EH (cell line): ENCODE data around the gene B3GNT4.
"Not testable (repeated sequence)": the region's sequence is repeated elsewhere in the genome, so short reads cannot be mapped to it uniquely, and the experiment has no call there.

Experiments used
- DNase-seq: peaks from one replicate; pipeline ENCODE4 v3.0.0-alpha.2; 2015; ENCODE audit warnings: low read depth

B3GNT4 gene

DNA sequence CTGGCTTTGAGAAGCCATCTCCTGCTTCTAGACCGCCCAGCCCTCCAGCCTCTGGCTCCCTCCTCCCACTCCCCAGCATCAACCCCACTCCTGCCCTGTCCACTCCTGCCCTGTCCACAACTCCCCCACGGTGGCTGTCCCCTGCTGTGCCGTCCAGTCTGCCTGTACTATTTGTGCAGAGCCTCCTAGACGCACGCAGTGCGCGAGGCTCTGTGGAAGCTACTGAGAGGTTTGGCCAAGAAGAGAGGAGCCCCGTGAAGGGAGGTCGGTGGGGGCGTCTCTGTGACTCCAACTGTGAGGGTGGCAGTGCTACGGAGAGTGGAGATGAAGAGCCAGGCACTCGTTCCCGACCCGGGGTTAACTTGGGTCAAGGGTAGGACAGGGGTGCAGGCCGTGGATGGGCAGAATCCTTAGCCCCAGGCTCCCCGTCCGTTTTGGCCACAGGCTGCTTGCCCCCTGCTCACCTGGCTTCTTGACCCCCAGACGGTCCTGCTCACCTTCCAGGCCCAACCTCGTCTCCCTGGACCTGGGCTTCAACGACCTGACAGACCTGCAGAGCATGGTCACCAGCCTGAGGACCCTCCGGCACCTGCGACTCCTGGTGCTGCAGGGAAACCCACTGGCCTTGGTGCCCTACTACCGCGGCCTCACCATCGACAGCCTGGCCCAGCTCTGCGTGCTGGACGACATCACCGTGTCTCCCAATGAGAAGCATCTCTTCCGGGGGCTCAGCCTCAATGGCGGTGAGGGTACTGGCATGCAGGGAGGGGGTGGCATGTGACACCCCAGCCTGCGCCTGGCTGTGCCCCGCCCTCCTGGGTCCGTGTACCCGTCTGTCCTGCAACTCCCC is 13.7 kb upstream of the B3GNT4 start:
- no peak for DNase-seq

GRCh38 chr12:122190842-122191668 is 12.5 kb upstream of the B3GNT4 start:
- DNase-seq = peak; percentile 62

- DNase-seq = no peak
These were observed 11.1 kb upstream of the B3GNT4 start for GRCh38 chr12:122192441-122192840.

- no peak for DNase-seq
These were observed 8.7 kb upstream of the B3GNT4 start for GRCh38 chr12:122194804-122195203.

GRCh38 chr12:122195405-122195804 is 8.1 kb upstream of the B3GNT4 start:
- DNase-seq = no peak

- DNase-seq = no peak
These were observed 5.9 kb upstream of the B3GNT4 start for GRCh38 chr12:122197612-122197966.

- DNase-seq = no peak
These were observed 3.8 kb upstream of the B3GNT4 start for GRCh38 chr12:122199484-122200355.

DNA sequence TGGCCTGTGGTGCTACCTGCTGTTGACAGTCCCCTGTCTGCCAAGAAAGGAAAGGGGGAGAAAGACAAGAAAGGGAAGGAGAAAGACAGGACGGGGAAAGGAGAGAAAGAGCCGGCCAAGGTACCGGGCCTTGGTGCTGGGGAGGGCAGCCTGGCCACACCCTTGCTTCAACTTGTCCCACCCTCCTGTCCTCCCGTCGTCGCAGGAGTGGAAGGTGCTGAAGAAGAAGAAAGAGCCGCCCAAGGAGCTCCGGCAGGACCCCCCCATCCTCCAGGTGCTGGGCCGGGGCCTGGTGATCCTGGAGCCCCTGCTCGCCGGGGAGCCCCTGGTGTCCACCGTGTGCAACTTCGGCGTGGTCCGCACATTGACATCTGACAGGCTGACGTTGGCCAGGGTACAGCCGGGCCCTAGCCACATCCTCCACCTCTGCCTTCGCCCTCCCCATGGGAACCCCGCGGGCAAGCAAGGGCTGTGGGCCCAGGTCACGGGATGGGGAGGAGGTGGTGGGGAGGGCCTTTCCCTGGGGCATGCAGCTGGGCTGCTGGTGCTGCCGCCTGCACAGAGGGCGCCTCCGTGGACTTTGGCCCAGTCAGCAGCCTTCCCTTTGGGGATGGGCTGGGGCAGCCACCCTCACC is 2.9 kb upstream of the B3GNT4 start:
- no peak for DNase-seq

GRCh38 chr12:122201381-122201780 is 2.1 kb upstream of the B3GNT4 start:
- DNase-seq = no peak

GRCh38 chr12:122202017-122202416 is 1.5 kb upstream of the B3GNT4 start:
- DNase-seq = no peak

DNA sequence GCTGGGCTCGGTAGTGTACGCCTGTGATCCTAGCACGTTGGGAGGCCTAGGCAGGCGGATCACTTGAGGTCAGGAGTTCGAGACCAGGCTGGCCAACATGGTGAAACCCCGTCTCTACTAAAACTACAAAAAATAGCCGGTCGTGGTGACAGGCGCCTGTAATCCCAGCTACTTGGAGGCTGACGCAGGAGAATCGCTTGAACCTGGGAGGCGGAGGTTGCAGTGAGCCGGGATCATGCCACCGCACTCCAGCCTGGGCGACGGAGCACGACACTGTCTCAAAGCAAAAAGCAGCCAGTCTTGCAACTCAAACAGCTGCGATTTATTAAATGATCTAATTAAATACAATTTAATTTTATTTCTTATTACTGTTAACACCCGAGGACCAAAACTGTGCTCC is 698 bp upstream of the B3GNT4 start:
- DNase-seq = not testable (repeated sequence)

DNA sequence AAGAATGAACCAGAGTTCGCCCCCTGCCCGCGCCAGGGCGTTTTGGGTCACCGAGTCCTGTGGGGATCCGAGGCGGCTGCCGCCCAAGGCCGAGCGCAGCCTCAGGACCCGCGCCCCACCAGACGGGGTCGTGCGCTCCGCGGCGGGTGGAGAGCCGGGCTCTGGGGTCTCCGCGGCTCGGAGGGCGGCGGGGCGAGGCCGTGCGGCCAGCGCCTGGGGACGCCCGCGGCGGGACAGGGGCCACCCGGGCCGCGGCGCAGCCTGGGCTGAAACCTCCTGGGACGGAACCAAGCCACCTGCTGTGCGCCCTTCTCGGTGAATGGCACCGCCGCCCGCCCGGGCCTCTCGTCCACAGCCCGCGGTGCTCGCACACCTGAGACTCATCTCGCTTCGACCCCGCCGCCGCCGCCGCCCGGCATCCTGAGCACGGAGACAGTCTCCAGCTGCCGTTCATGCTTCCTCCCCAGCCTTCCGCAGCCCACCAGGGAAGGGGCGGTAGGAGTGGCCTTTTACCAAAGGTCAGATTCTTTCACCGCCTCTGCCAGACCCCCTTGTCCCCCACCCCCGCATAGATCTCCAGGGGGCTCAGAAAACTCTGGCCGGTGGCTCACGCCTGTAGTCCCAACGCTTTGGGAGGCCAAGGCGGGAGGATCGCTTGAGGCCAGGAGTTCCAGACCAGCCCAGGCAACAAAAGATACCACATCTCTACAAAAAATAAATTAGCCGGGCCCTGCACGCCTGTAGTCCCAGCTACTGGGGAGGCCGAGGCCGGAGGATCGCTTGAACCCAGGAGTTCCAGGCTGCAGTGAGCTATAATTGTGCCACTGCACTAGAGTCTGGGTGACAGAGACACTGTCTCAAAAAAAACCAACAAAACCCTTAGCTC is 901 bp downstream of the B3GNT4 start:
- DNase-seq = no peak

- no peak for DNase-seq
These were observed 1.8 kb downstream of the B3GNT4 start for GRCh38 chr12:122205053-122205925.

GRCh38 chr12:122206111-122206881 is 2.8 kb downstream of the B3GNT4 start:
- no peak for DNase-seq

DNA sequence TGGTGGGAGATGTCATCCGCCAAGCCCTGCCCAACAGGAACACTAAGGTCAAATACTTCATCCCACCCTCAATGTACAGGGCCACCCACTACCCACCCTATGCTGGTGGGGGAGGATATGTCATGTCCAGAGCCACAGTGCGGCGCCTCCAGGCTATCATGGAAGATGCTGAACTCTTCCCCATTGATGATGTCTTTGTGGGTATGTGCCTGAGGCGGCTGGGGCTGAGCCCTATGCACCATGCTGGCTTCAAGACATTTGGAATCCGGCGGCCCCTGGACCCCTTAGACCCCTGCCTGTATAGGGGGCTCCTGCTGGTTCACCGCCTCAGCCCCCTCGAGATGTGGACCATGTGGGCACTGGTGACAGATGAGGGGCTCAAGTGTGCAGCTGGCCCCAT is 3.5 kb downstream of the B3GNT4 start:
- DNase-seq = no peak

DNA sequence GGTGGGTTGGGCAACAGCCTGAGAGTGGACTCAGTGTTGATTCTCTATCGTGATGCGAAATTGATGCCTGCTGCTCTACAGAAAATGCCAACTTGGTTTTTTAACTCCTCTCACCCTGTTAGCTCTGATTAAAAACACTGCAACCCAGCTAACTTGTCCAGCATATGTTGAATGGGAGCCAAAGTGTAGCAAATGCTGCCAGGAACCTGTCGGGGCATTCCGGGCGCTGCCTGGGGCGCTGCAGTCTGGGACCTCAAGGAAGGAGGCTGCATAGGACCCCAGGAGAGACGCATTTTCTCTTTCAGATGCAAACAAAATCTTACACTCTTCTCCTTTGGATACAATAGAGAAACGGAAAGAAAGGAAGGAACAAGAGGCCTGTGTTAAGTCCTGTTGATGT is 3.9 kb downstream of the B3GNT4 start:
- no peak for DNase-seq

- DNase-seq = no peak
These were observed 4.7 kb downstream of the B3GNT4 start for GRCh38 chr12:122208073-122208820.

- DNase-seq = no peak
These were observed 12.3 kb downstream of the B3GNT4 start for GRCh38 chr12:122215771-122216170.
